ENCODE data around the gene CCDC137. TPM values are rescaled to one million over a fixed set of nuclear protein-coding genes. Genes with fewer than 3 reads are reported as not detected.

Gene CCDC137
- total RNA-seq, 2 donors from 2014 or later: 35.8 to 44.2 TPM

DNA sequence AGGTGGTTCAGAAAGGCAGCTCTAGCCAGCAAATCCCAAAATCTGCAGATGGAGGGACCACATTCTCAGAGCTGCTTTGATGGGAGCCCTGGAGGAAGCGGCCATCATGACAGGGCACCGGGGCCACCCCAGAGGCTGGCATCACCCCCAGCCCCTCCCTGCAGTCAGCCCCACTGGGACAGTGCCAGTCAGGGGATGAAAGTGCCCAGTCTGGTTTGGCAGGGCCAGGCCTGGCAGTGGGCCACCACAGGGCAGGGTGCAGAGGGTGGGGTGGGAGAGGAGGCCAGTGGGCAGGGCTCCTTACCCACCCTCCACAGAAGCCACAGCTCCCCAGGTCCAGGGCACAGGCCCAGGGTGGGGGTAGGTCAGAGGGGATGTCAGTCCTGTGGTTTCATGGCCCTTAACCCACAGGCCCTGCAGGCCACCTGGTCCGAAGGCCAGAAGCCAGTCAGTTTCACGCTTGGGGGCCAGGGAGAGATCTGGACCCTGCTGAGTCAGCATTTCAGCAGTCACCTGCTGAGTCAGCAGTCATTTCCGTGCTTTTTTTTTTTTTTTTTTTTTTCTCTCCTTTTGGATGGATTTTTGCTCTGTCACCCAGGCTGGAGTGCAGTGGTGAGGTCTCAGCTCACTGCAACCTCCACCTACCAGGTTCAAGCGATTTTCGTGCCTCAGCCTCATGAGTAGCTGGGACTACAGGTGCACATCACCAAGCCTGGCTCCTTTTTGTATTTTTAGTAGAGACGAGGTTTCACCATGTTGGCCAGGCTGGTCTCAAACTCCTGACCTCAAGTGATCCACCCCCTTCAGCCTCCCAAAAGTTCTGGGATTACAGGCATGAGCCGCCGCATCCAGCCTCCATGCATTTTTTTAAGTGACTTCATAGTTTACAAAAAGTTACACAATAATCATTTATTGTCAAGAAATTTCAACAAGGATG is 55.9 kb downstream of the CCDC137 start:
- Mint-ChIP-seq H3K36me3 (ENCODE audit: low read depth) (peaks cover 2% of the 10 kb centered on the region), H3K9me3 (no peaks in the 10 kb centered on the region), H3K27me3 (ENCODE audit: insufficient read depth) (no peaks in the 10 kb centered on the region), H3K4me1 (peaks cover 6% of the 10 kb centered on the region), H3K4me3 (no peak overlapping the region), H3K27ac (no peak overlapping the region)
- no peaks in the 10 kb centered on the region for H3K9me3 ChIP-seq (ENCODE audit: control insufficient read depth, low read length)
- no peaks in the 10 kb centered on the region for H3K27me3 ChIP-seq (ENCODE audit: control insufficient read depth, insufficient read depth, low read length, poor library complexity, severe bottlenecking)
- H3K4me1 ChIP-seq (ENCODE audit: control insufficient read depth, insufficient read depth, low read length): no peaks in the 10 kb centered on the region
- no peak overlapping the region for H3K4me3 ChIP-seq (ENCODE audit: low read length)
- 84 to 86% methylated on average over 7 to 10 of the region's 10 CpGs for WGBS, 2 experiments (ENCODE audit: insufficient coverage in 1 of 2, insufficient read length in 1 of 2)
- peak; percentile 53 for DNase-seq
- H3K27ac ChIP-seq (ENCODE audit: low read depth, low read length): no peak overlapping the region
- TF ChIP-seq, protein P1, sequence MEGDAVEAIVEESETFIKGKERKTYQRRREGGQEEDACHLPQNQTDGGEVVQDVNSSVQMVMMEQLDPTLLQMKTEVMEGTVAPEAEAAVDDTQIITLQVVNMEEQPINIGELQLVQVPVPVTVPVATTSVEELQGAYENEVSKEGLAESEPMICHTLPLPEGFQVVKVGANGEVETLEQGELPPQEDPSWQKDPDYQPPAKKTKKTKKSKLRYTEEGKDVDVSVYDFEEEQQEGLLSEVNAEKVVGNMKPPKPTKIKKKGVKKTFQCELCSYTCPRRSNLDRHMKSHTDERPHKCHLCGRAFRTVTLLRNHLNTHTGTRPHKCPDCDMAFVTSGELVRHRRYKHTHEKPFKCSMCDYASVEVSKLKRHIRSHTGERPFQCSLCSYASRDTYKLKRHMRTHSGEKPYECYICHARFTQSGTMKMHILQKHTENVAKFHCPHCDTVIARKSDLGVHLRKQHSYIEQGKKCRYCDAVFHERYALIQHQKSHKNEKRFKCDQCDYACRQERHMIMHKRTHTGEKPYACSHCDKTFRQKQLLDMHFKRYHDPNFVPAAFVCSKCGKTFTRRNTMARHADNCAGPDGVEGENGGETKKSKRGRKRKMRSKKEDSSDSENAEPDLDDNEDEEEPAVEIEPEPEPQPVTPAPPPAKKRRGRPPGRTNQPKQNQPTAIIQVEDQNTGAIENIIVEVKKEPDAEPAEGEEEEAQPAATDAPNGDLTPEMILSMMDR (conservative IDR thresholded peaks at IDR 0.05): no peak
- H3K9ac ChIP-seq (ENCODE audit: extremely low read depth, low read length, poor library complexity, severe bottlenecking): no peak overlapping the region
- H3K36me3 ChIP-seq (ENCODE audit: control insufficient read depth, insufficient read depth, low read length): no peaks in the 10 kb centered on the region

Small RNAs within 50 kb of the gene (microRNA-seq; reads per million reads assigned to microRNA genes)
- not detected for gene MIR6786 (ENCODE audit: borderline microRNAs expressed)

Other genes with a start within 250 kb of the CCDC137 start
- gene ACTG1, start 153.9 kb upstream of the CCDC137 start, total RNA-seq: 1,000 to 10,000 TPM; 4,461 to 5,616 TPM
- gene FSCN2, start 138.4 kb upstream of the CCDC137 start, total RNA-seq: 1 to 10 TPM; 1.0 to 1.8 TPM
- gene FAAP100, start 114.4 kb upstream of the CCDC137 start, total RNA-seq: 10 to 100 TPM; 34.5 to 39.5 TPM
- 100 to 1,000 TPM; 113 to 118 TPM for gene NPLOC4, start 29.6 kb upstream of the CCDC137 start, total RNA-seq
- gene TSPAN10, start 29.5 kb upstream of the CCDC137 start, total RNA-seq: 1 to 10 TPM; 1.3 to 1.8 TPM
- gene PDE6G, start 10.2 kb upstream of the CCDC137 start, total RNA-seq: 1 to 10 TPM; 3.2 to 4.3 TPM
- gene OXLD1, start 132 bp upstream of the CCDC137 start, total RNA-seq: 10 to 100 TPM; 30.2 to 36.5 TPM
- gene ARL16, start 17.1 kb downstream of the CCDC137 start, total RNA-seq: 10 to 100 TPM; 41.2 to 47.8 TPM
- 100 to 1,000 TPM; 114 to 130 TPM for gene HGS, start 17.3 kb downstream of the CCDC137 start, total RNA-seq
- 100 to 1,000 TPM in 1 of 2 donors, 10 to 100 TPM in 1; 99.4 to 105 TPM for gene MRPL12, start 36.6 kb downstream of the CCDC137 start, total RNA-seq
- gene SLC25A10, start 45.5 kb downstream of the CCDC137 start, total RNA-seq: 10 to 100 TPM; 24.8 to 37.6 TPM
- 1 to 10 TPM in 1 of 2 donors, not detected in 1; 4.0 TPM for gene GCGR, start 137.4 kb downstream of the CCDC137 start, total RNA-seq
- 100 to 1,000 TPM; 164 to 183 TPM for gene MCRIP1, start 166.6 kb downstream of the CCDC137 start, total RNA-seq
- not detected for gene PPP1R27, start 168.3 kb downstream of the CCDC137 start, total RNA-seq
- gene P4HB, start 193.8 kb downstream of the CCDC137 start, total RNA-seq: 100 to 1,000 TPM; 493 to 535 TPM
- gene ARHGDIA, start 204.6 kb downstream of the CCDC137 start, total RNA-seq: 100 to 1,000 TPM; 240 to 254 TPM
- gene ALYREF, start 224.8 kb downstream of the CCDC137 start, total RNA-seq: 100 to 1,000 TPM; 154 to 170 TPM
- 100 to 1,000 TPM; 161 to 195 TPM for gene ANAPC11, start 225.0 kb downstream of the CCDC137 start, total RNA-seq
- gene NPB, start 235.5 kb downstream of the CCDC137 start, total RNA-seq: 1 to 10 TPM; 3.3 to 3.7 TPM
- 10 to 100 TPM; 66.8 to 70.9 TPM for gene PCYT2, start 244.7 kb downstream of the CCDC137 start, total RNA-seq

All from endodermal cell (in vitro differentiated cells).